Activated CD8-positive, alpha-beta T cell treated with anti-CD3 and anti-CD28 coated beads for 36 hours (primary cell): ENCODE data around the gene PCSK5. TPM values are rescaled to one million over a fixed set of nuclear protein-coding genes. Genes with fewer than 3 reads are reported as not detected.

Experiments used
- ATAC-seq: fragments of 200-7000 bp; cut with Tn5 transposase; one replicate; pipeline ENCODE4 v1.10.0; 2021; ENCODE audit warnings: mild to moderate bottlenecking, moderate library complexity
- CTCF ChIA-PET: fragments of 350-600 bp; sonication (Branson Sonifier 250); formaldehyde crosslinking; loops from one replicate; lab custom pipeline; 2021; ENCODE audit warnings: antibody characterized with exemption; lab: Charles Lee
- POLR2A ChIA-PET: fragments of 350-600 bp; sonication (Branson Sonifier 250); formaldehyde crosslinking; loops from one replicate; lab custom pipeline; 2021; ENCODE audit warnings: antibody characterized with exemption; lab: Charles Lee
- DNase-seq: peaks from one replicate; pipeline ENCODE4 v3.0.0-alpha.2; 2020
- H3K27ac Mint-ChIP-seq: one replicate; pipeline ENCODE4 v1.8.0; 2021; ENCODE audit warnings: mild to moderate bottlenecking, mixed read lengths
- H3K27me3 Mint-ChIP-seq: one replicate; pipeline ENCODE4 v1.8.0; 2021; ENCODE audit warnings: mixed read lengths
- H3K36me3 Mint-ChIP-seq: one replicate; pipeline ENCODE4 v1.8.0; 2021; ENCODE audit warnings: low read depth, mixed read lengths
- H3K4me1 Mint-ChIP-seq: one replicate; pipeline ENCODE4 v1.8.0; 2021; ENCODE audit warnings: low read depth, mixed read lengths
- H3K4me3 Mint-ChIP-seq: one replicate; pipeline ENCODE4 v1.8.0; 2021; ENCODE audit warnings: mild to moderate bottlenecking, moderate library complexity, mixed read lengths
- H3K9me3 Mint-ChIP-seq: one replicate; pipeline ENCODE4 v1.8.0; 2021; ENCODE audit warnings: mixed read lengths
- intact Hi-C: fragments of 100-400 bp; cut with micrococcal nuclease; formaldehyde crosslinking; loops from one replicate; pipeline ENCODE4 v1.10.0; 2022
- total RNA-seq, 2 experiments: library from RNA; stranded (reverse); gene quantifications; one replicate each; pipeline ENCODE4 v1.2.3, GENCODE V29; 2021
- TF ChIP-seq, protein P1 (sequence below): fragments of 200-600 bp; IDR thresholded peaks from one replicate; pipeline ENCODE4 v1.8.0; 2022; ENCODE audit warnings: antibody characterized with exemption, mild to moderate bottlenecking

PCSK5 gene
- total RNA-seq, 2 experiments from 2014 or later: 4.7 to 5.2 TPM

DNA sequence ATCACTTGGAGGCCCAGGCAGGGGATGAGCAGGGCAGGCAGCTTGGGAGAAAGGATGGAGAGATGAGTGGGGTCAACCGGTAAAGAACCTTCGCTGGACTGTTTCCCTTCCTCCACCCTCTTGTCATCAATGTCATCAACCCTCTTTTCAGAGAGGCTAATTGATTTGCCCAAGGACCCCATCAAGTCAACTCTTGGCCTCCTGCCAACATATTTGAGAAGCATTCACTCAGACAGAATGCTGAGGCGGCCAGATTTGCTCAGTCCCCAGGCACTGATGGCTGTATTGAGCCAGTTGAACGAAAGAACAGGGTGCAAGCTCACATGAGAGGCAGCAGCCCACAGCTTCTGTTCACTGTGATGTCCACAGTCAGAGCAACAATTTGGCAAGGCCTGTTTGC lies 310.3 kb downstream of the PCSK5 start:
- Mint-ChIP-seq H3K27me3 (peaks cover 1% of the 10 kb centered on the region), H3K36me3 (no peaks in the 10 kb centered on the region), H3K9me3 (no peaks in the 10 kb centered on the region), H3K4me1 (no peaks in the 10 kb centered on the region), H3K4me3 (no peak overlapping the region), H3K27ac (no peak overlapping the region)
- DNase-seq (no peak), ATAC-seq (no peak)
- intact Hi-C loops: no loop called here
- ChIA-PET POLR2A (no interaction called here), CTCF (no interaction called here)
- TF ChIP-seq, protein P1, sequence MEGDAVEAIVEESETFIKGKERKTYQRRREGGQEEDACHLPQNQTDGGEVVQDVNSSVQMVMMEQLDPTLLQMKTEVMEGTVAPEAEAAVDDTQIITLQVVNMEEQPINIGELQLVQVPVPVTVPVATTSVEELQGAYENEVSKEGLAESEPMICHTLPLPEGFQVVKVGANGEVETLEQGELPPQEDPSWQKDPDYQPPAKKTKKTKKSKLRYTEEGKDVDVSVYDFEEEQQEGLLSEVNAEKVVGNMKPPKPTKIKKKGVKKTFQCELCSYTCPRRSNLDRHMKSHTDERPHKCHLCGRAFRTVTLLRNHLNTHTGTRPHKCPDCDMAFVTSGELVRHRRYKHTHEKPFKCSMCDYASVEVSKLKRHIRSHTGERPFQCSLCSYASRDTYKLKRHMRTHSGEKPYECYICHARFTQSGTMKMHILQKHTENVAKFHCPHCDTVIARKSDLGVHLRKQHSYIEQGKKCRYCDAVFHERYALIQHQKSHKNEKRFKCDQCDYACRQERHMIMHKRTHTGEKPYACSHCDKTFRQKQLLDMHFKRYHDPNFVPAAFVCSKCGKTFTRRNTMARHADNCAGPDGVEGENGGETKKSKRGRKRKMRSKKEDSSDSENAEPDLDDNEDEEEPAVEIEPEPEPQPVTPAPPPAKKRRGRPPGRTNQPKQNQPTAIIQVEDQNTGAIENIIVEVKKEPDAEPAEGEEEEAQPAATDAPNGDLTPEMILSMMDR: no peak

DNA sequence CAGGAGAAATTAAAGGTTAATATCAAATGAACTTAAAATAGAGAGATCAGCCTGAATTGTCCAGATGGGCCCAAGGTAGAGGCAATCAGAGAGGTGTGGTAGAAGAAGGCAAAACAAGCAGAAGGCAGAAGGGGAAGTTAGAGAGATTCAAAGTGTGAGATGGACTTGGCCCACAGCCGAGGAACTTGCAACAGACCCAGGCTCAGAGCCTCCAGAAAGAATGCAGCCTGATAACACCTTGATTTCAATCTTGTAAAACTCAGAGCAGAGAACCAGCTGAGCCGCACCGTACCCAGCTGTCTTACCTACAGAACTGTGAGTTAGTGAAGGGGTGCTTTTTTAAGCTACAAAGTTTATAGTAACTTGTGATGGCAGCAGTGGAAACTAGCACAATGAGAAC lies 312.9 kb downstream of the PCSK5 start:
- intact Hi-C loops: no loop called here
- POLR2A ChIA-PET: no interaction called here

DNA sequence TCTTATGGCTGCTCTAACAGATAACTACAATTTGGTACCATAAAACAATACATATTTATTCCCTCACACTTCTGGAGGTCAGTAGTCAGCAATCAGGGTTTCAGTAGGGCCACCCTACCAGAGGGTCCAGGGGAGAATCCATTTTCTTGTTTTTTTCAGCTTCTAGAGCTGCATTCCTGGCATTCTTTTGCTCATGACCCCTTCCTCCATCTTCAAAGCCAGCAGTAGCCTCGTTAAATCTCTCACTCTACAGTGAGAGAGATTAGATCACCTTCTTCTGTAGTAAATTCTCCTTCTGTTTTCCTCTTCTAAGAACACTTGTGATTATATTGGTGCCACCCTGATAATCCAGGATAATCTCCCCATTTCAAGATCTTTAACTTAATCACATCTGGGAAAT lies 316.3 kb downstream of the PCSK5 start:
- H3K4me3 Mint-ChIP-seq: no peak overlapping the region

More for the DNA sequence above, 312.9 kb downstream of the PCSK5 start:
- H3K4me3 Mint-ChIP-seq: no peak overlapping the region
- H3K9me3 Mint-ChIP-seq: no peaks in the 10 kb centered on the region
- CTCF ChIA-PET: no interaction called here
- no peak overlapping the region for H3K27ac Mint-ChIP-seq
- TF ChIP-seq, protein P1: no peak
- DNase-seq: no peak
- H3K4me1 Mint-ChIP-seq: no peaks in the 10 kb centered on the region
- H3K27me3 Mint-ChIP-seq: peaks cover 3% of the 10 kb centered on the region
- no peak for ATAC-seq
- H3K36me3 Mint-ChIP-seq: no peaks in the 10 kb centered on the region

DNA sequence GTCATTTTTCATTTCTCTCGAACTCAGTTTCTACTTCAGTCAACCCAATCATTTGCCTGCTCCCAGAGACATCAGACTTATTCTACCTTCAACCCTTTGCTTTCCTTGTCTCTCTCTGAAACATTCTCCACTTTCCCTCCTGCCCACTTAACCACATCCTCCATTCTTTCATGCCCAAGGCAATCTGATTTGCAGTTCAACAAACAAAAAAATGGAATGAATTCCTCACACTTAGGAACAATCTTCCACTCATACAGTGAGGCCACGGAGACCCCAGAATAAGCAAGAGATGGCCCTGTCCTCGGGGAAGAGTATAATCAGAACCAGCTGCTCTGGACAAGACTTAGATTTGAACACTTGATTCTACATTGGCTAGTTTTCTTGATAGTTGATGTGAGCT lies 323.3 kb downstream of the PCSK5 start:
- CTCF ChIA-PET: no interaction called here
- no peaks in the 10 kb centered on the region for H3K36me3 Mint-ChIP-seq
- no peaks in the 10 kb centered on the region for H3K4me1 Mint-ChIP-seq
- TF ChIP-seq, protein P1: no peak
- no peaks in the 10 kb centered on the region for H3K27me3 Mint-ChIP-seq
- no peak for ATAC-seq
- no peak overlapping the region for H3K27ac Mint-ChIP-seq
- H3K9me3 Mint-ChIP-seq: no peaks in the 10 kb centered on the region
- POLR2A ChIA-PET: no interaction called here
- H3K4me3 Mint-ChIP-seq: no peak overlapping the region
- no peak for DNase-seq
- intact Hi-C loops: no loop called here

More for the DNA sequence above, 316.3 kb downstream of the PCSK5 start:
- TF ChIP-seq, protein P1: no peak
- DNase-seq (no peak), ATAC-seq (no peak)
- no peak overlapping the region for H3K27ac Mint-ChIP-seq
- ChIA-PET POLR2A (no interaction called here), CTCF (no interaction called here)
- H3K36me3 Mint-ChIP-seq: no peaks in the 10 kb centered on the region
- peaks cover 3% of the 10 kb centered on the region for H3K27me3 Mint-ChIP-seq
- no peaks in the 10 kb centered on the region for H3K9me3 Mint-ChIP-seq
- intact Hi-C loops: no loop called here
- H3K4me1 Mint-ChIP-seq: no peaks in the 10 kb centered on the region

DNA sequence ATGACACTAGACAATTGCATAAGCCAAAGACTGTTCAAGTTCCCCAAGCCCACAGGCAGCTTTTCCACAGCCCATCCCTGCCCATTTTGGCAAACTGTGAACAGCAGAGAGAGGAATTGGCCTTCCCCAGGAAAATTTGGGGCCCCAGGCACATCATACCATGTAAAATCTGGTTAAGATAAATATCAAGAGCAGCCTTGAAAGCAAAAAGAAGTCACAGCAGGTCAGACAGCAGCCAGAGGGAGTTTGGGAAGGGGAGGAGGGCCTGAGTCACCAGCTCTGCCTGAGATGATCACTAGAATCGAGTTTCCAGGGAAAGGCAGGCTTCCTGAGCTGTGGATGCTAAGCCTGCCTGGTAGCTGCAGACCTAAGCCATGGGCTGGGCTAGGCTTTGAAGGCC lies 324.6 kb downstream of the PCSK5 start:
- no peak overlapping the region for H3K4me3 Mint-ChIP-seq
- H3K4me1 Mint-ChIP-seq: no peaks in the 10 kb centered on the region
- DNase-seq: no peak
- H3K9me3 Mint-ChIP-seq: no peaks in the 10 kb centered on the region
- TF ChIP-seq, protein P1: no peak
- H3K27me3 Mint-ChIP-seq: no peaks in the 10 kb centered on the region
- ChIA-PET CTCF (no interaction called here), POLR2A (no interaction called here)
- H3K27ac Mint-ChIP-seq: no peak overlapping the region
- intact Hi-C loops: no loop called here
- no peak for ATAC-seq
- H3K36me3 Mint-ChIP-seq: no peaks in the 10 kb centered on the region
